UCSD-AML1 (cell line): ENCODE measurements around the gene CLINT1.

Source experiments
- DNase-seq: peaks from one replicate; lab custom pipeline; 2025; ENCODE audit not compliant: unreplicated experiment; lab: John Stamatoyannopoulos, UW

CLINT1 gene

GRCh38 chr5:157821822-157822622 is 36.9 kb downstream of the CLINT1 start:
- no peak for DNase-seq

DNA sequence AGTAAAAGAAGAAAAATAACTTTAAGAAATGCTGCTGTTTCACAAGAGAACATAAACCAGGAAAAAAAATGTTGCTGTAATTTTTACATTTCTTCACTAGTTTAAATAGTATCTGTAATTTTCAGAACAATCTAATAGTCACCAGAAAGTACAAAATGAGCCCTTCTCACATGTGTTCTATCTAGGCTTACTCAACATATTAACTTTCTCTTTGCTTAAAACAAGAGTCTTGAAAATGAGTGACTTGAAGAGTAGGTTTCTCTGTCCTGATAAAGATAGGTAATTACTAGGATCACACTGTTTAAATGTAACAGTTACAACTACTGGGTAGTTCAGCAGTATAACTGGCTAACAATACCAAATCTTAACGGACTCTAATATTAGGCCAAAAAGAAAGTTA is 37.5 kb downstream of the CLINT1 start:
- no peak for DNase-seq

- DNase-seq = no peak
Measured at GRCh38 chr5:157820593-157821252, 38.2 kb downstream of the CLINT1 start.

GRCh38 chr5:157819502-157820115 is 39.3 kb downstream of the CLINT1 start:
- no peak for DNase-seq

- no peak for DNase-seq
Measured at GRCh38 chr5:157818368-157818767, 40.6 kb downstream of the CLINT1 start.

DNA sequence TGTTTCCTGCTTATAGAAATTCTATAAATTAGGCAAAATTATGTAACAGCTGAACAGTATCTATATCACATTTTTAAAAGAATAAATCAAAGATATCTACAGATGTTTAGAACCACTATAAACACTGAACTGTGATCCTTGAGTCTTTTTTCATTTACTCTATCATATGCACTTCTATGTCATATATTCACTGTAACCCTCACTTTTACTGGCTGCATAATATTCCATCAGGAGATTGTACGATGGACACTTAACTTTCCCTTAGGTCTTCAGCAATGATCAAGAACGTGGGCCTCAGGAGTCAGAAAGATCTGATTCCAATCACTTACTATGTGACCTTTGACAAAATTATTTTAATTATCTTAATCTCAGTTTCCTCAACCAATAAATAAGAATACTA is 41.0 kb downstream of the CLINT1 start:
- DNase-seq = no peak

DNA sequence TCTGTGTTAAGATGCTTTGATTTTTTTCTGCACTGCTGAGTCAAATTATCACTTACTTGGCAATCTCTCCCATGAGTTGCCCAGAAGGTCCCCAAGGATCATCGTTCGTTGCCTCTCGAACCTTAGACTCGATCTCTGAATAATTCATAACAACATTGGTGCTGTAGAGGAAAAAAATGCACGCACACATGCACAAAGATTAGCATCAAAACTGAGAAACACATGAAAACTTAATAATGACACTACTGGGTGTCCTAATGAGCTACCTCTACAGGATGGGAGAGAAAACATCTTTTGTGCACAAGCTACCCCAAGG is 41.6 kb downstream of the CLINT1 start:
- no peak for DNase-seq

DNA sequence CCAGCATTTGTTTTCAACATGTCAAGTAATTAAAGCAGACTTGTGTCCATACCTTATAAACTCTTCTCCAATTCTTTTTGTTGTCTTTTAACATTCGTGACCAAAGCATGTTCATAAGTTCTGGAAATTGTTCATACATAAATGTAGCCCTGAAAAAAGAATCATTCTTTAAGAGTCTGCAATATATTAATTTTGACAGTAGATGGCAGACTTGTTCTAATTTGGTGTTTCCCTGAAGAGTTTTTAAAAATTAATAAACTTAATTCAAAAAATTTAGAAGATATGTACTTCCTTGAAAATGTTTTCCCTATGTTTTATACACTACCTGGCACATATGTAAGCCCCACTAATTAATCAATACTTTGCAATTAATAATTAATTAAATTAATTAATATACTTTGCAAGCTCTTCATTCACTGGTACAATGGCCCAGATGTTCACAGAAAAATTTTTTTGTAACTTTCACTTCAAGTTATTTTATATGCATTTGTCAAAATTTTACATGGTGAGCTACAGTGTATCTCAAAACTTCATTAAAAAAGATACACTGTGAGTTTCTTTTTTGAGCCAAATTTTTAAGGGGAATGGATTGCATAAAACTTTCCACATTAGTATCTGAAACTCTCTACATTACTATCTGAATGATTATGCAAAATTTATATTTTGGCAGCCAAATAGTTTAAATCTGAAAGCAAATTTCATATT is 42.1 kb downstream of the CLINT1 start:
- no peak for DNase-seq

- DNase-seq = no peak
Measured at GRCh38 chr5:157812086-157812485, 46.9 kb downstream of the CLINT1 start.

GRCh38 chr5:157808043-157808442 is 50.9 kb downstream of the CLINT1 start:
- no peak for DNase-seq

- no peak for DNase-seq
Measured at GRCh38 chr5:157802736-157803135, 56.2 kb downstream of the CLINT1 start.

- DNase-seq = no peak
Measured at GRCh38 chr5:157800137-157800536, 58.8 kb downstream of the CLINT1 start.

- DNase-seq = no peak
Measured at GRCh38 chr5:157799578-157799977, 59.4 kb downstream of the CLINT1 start.

- no peak for DNase-seq
Measured at GRCh38 chr5:157793301-157793700, 65.6 kb downstream of the CLINT1 start.

DNA sequence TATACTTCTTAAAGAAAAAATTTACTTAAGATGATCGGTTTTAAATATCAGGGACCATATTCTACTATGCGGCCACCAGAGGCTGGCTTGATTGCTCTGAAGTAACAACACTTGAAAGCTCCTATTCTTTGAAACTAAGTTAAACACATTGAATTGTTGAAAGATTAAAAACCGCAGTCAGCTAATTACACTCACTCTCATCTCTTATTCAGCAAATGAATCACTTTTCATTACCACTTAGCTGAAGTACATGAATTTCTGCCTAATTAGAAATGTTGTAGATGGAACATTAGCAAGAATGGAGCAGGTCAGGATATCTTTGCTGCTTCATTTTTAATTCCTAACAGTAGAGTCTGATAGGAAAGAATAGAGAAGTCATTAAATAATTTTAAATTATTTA is 73.1 kb downstream of the CLINT1 start:
- no peak for DNase-seq

DNA sequence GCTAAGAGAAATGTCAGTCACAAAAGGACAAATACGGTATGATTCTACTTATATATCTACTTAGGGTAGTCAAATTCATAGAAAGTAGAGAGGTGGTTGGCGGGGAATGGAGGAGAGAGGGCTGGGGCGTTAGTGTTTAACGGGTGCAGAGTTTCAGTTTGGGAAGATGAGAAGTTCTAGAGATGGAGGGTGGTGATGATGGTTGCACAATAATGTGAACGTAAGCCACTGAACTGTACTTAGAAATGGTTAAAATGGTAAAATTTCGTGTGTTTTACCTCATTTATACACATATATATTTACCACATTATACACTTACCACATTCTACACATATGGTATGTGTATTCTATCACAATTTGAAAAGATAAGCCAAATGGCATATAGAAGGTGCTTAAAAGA is 79.7 kb downstream of the CLINT1 start:
- DNase-seq = no peak

DNA sequence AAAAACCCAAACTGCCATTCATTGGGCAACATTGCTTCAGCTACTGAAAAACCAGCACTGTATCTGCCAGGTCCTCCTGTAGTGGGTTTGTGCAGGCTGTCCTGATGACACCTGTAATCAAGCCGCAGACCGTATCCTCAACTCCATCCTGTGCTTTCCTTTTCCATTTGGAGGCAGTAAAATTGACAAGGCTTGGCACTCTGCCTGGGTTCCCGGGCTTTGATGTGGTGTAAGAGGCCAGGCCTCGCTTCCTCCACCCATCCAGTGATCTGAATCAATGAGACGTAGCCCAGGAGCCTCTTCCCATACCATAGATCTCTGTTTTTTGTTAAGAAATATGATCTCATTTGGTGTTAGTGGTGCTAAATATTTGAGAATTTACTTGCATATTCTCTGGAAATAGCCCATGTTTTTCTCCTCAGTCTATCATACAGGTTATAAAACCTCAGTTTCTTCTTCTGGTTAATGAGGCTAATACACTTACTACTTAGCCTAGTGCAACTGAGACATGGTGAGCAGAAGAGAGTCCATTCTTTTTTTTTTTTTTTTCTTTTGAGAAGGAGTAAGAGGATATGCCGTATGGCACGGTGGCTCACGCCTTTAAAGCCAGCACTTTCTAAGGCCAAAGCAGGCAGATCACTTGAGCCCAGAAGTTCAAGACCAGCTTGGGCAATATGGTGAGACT is 80.7 kb downstream of the CLINT1 start:
- no peak for DNase-seq

GRCh38 chr5:157772127-157772526 is 86.8 kb downstream of the CLINT1 start:
- DNase-seq = no peak

DNA sequence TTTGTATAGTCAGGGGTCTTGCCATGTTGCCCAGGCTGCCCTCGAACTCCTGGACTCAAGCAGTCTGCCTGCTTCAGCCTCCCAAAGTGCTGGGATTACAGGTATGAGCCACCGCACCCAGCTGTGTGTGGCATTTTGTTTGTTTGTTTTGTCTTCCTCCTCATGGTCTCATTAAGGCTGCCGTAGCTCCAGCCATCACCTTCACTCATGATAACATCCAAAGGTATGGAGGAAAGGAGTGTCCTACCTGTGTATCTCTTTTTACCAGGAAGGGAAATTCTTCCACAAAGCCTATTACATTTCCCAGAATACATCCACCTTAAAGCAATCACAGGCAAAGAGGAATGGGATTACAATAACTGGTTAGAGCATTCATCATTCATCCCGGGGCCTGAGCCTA is 88.3 kb downstream of the CLINT1 start:
- no peak for DNase-seq

DNA sequence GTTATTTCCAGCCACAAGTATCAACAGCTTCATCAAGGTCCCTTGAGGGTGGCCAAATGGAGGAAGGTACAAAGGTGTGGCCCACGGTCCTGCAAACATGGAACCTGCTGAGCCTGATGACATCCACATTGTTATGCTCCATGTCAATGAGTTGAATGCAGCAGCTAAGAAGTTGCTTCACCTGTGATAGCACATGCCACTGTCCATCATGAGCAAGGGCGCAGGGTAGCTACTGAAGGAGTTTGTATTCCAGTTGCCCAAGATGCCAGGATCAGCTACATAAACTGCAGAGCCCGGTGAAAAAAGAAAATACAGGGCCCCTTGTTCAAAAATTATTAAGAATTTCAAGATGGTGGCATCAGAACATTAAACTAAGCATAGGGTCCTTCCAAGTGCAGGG is 91.3 kb downstream of the CLINT1 start:
- no peak for DNase-seq

DNA sequence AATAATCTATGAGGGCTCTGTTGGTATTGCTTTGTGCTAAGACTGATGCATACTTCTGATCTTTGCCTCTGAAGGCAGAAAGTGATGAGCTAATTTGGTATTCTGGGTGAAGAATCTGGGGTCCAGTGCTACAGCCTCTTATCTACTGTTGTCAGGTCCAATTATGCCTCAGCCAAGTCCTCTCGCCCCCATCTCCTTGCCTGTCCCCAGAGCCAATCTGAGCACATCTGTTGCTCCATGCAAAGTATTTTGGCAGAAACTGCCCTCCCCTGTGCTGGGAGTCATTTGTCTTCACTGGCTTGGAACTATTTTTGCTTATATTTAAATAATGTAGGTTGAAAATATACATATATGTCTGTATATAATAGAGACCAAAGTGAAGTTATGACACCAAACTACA is 92.0 kb downstream of the CLINT1 start:
- no peak for DNase-seq
